HG03442 (cell line): Measurements from ENCODE around the gene ANXA4.
"Not testable (repeated sequence)": the region's sequence is repeated elsewhere in the genome, so short reads cannot be mapped to it uniquely, and the experiment has no call there.

Experiments used
- ATAC-seq: cut with Tn5 transposase; IDR thresholded peaks from one replicate; pipeline ENCODE4 v1.9.1; 2021; ENCODE audit warnings: mild to moderate bottlenecking, moderate library complexity; ENCODE audit not compliant: unreplicated experiment

ANXA4 gene

DNA sequence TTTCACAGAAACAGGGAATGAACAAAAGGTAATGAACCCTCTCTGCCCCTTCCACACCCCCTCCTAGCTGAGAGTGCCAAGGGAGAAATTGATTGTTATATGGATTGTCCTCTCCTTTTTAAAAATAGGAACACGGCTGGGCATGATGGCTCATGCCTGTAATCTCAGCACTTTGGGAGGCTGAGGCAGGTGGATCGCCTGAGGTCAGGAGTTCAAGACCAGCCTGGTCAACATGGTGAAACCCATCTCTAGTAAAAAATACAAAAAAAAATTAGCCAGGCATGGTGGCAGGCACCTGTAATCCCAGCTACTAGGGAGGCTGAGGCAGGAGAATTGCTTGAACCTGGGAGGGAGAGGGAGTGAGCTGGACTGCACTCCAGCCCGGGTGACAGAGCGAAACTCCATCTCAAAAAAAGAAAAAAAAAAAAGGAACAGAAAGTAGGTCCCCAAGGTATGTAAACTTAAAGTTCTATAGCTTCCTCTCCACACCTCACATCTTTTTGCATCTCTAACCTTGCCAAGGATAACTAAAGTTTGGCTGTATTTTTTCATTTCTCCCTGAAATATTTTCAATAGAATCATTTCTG, 60.9 kb downstream of the ANXA4 start:
- peak; percentile 51 for ATAC-seq

DNA sequence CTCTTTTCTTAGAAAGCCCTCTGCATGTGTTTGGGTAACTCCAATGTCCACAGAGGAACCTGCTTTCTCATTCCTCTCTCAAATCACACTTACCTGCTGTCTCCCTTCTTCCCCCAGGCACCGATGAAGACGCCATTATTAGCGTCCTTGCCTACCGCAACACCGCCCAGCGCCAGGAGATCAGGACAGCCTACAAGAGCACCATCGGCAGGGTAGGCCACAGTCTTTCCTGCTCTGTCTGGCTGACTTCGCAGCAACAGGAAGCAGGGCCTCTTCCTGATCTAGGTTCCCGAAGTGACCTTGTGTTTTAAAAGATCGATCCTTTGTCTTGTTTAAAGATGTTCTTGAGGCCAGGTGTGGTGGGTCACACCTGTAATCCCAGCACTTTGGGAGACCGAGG, 62.5 kb downstream of the ANXA4 start:
- no peak for ATAC-seq

DNA sequence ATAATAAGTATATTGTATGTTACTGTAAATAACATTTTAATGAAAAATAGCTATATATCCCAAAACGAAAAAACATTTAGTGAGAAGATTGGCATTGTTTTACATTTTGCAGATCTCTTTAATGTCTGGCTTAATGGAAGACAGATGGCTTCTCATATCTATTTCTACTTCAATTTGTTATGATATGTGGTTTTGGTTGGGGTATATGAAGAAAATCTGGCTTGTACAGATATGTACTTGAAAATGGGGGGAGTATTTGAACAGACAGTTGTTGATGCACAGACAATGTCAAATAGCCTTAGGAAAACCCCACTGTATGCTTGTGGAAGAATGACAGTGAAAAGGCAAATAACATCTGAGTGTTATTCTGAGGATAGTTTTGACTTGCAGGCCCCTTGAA, 64.0 kb downstream of the ANXA4 start:
- no peak for ATAC-seq

DNA sequence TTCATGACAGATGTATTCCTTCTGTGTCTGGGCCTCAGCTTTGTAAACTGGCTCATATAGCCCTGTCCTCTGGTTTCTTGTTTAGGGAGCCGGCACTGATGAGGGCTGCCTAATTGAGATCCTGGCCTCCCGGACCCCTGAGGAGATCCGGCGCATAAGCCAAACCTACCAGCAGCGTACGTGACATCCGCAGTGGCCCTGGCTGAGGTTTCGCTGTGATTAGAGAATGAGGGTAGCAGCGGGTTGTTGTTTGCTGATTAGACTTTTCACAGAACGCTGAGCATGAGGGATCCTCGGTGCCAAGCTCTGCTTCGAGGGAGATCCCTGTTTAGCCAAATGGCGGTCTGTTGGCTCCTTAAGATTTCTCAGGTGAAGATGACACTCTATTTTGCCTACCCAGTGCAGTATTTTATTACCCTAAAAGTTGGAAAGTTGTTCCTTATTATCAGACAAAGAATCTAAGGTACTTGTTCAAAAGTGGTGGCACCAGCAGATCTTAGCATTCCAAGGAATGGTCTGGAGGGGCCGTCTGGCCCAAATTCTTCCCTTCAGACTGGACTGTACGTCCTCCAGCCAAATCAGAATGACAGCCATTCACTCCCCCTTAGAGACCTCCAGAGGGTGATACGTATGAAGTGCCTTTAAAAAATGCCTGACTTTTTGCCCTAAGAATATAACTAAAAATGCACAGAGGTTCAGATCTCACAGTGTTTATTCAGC, 66.0 kb downstream of the ANXA4 start:
- ATAC-seq: no peak

- ATAC-seq: no peak
Observed at GRCh38 chr2:69810550-69810949, 68.6 kb downstream of the ANXA4 start.

DNA sequence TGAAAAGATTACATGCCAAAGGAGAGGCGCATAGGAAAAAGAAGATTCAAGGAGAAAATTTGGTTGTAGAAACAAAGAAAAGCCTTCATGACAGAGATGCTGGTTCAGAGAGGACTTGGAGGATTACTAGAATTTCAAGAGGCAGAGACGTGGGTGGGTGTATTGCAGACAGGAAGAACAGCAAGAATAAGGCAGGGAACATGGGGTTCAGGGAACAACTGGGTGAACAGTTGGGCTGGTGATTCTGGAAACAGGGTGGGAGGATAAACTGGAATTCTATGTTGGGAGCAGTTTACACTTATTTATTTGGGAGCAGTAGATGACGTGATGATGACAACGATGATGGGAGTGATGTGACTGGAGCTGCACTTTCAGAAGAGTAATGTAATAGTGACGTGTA, 69.1 kb downstream of the ANXA4 start:
- no peak for ATAC-seq

DNA sequence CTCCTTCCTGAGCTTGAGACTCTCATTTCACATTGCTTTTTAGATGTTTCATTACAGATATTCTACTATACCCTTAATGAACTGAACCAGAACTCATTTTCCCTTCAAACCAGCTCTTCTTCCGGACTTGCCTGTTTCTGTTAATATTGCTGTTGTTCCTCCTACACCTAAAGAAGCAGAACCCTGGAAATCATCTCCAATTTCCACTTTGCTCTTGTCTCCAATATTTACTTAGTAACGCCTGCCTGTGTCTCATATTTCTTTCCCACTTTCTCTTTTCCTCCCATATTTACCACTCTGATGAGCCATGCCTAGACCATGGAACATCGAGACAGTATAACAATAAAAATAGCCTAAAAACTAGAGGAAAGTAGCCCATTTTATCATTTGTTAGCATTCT, 69.7 kb downstream of the ANXA4 start:
- ATAC-seq: no peak

GRCh38 chr2:69815717-69816116, 73.8 kb downstream of the ANXA4 start:
- no peak for ATAC-seq

- no peak for ATAC-seq
Observed at GRCh38 chr2:69816923-69817542, 75.1 kb downstream of the ANXA4 start.

GRCh38 chr2:69817729-69818501, 76.0 kb downstream of the ANXA4 start:
- ATAC-seq: no peak

- ATAC-seq: no peak
Observed at GRCh38 chr2:69827796-69828540, 86.0 kb downstream of the ANXA4 start.

DNA sequence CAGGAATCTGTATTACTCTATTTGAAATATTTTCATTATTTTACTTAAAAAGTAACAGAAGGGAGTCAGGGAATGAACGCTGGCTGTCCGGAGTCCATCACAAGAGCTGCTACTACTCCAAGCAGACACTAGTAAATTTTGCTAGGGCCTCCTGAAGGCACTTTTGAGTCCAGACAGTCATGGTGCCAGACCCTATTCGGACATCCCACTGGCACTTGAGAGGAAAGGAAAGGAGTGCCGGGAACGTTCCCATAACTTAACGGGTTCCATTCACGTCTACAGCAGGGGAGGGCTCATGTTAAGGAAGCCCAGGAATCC, 87.0 kb downstream of the ANXA4 start:
- no peak for ATAC-seq

DNA sequence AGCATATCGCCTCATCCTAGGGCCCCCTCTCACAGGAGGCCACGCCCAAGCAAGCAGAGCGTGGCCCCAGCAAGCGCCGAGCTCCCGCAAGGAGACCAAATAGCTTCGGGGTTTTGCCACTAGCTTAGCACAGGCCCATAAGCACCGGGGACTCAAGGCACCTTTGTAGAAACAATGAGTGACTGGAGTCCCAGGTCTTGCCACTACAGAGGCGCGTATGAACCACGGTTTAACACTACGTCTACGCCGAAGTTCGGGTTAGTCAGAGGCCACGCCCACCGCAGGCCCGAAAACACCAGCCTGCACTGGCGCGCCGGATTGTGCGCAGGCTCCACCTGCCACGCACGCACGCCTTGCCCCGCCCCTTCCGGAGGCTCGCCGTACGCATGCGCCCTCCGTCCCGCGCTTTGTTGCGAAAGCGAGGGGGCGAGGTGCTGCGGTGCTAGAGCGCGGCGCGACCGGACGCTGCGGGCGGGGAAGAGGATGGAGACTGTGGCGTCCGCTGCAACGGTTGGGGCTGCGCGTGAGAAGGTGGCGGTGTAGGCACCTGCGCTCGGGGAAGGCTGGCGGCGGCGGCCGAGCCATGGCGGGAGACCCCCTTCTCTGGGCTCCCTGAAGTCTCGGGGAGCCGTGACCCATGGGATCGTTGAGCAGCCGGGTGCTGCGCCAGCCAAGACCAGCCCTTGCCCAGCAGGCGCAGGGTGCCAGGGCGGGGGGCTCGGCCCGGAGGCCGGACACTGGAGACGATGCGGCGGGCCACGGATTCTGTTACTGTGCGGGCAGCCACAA, 87.5 kb downstream of the ANXA4 start, which contains the start of gene GMCL1:
Gene GMCL1 (plus strand): TSS at position 405 of the 789 bp plus-strand sequence. CDS start 233 bp downstream, at position 638.
- peak; percentile 90 for ATAC-seq

GRCh38 chr2:69830045-69830905, 88.3 kb downstream of the ANXA4 start:
- ATAC-seq: peak; percentile 16

DNA sequence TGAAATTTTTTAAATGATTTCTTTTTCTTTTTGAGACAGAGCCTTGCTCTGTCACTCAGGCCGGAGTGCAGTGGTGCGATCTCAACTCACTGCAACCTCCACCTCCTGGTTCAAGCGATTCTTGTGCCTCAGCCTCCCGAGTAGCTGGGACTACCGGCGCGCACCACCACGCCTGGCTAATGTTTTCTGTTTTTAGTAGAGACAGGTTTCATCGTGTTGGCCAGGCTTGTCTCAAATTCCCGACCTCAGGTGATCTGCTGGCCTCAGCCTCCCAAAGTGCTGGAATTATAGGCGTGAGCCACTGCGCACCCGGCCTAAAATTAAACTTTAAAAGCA, 88.9 kb downstream of the ANXA4 start:
- not testable (repeated sequence) for ATAC-seq

- ATAC-seq: no peak
Observed at GRCh38 chr2:69831354-69831905, 89.5 kb downstream of the ANXA4 start.

DNA sequence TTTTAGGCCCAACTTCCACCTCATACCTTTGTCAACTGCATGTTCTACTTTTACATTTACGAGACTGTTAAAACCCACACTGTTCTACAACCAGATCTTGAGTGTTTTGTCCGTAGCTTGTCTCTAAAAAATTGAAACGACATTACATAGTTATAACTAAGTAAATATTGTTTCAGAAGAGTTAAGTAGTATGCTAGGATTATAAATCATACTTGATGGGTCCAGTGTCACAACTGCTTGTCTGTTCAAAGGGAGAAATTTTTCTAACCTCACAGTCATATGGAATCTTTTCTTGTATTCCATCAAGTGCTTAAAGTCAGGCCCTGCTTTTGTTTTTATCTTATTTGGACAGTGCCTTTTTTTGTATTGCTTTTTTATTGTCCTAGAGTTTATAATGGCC, 91.8 kb downstream of the ANXA4 start:
- no peak for ATAC-seq

DNA sequence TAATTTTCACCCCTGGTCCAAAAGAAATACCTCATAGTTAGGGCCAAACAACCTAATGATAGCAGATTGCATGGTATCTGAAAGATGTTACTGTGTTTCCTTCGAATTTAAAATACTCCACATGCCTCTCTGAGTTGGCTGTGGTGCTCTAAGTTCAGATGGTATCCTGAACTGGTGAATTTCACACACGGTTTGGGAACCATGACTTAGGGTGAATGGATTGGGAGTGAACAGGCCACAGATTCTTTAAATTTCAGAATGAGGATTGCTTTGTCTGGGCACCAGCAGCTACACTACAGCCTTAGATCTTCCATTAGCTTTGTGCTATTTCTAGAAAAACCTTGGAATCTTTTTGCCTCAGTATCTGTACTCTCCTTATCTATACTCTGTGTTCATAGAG, 93.7 kb downstream of the ANXA4 start:
- no peak for ATAC-seq

DNA sequence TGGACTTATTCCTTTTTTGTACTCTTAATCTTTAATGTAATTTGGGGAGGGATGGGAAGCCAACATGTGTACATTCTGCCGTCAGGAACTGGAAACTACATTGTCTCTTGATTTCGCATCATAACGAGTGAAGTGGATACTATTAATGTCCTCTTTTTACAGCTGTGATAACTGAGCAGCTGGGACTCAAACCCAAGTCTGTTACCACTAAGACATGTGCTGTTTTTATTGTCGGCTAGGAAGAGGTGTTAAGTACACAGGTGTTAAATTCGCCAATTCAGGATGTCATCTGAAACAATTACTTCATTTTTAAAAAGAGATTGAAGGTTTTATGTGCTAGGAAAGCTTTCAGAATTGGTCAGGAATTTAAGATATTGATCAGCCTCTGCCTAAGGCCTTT, 94.4 kb downstream of the ANXA4 start:
- no peak for ATAC-seq
